DND-41 (cell line): Measurements from ENCODE around the gene ARSJ.

Source experiments
- ATAC-seq: fragments of 200-7000 bp; cut with Tn5 transposase; 3 replicates; pipeline ENCODE4 v1.9.1; 2021; ENCODE audit warnings: low read depth; ENCODE audit not compliant: insufficient read depth
- DNase-seq: peaks from one replicate; pipeline ENCODE4 v3.0.0-alpha.2; 2020
- H2AFZ ChIP-seq: 2 replicates; pipeline ENCODE4 v1.6.0; 2012; ENCODE audit warnings: low read depth, low read length
- H3K27ac ChIP-seq: 2 replicates; pipeline ENCODE4 v1.5.1; 2012; ENCODE audit warnings: low read length, inconsistent platforms
- H3K27me3 ChIP-seq: fragments of 200-600 bp; sonication (generic); 2 replicates; pipeline ENCODE4 v1.6.0; 2012; ENCODE audit warnings: low read length, mild to moderate bottlenecking, inconsistent platforms; ENCODE audit not compliant: insufficient read depth, poor library complexity
- H3K36me3 ChIP-seq: 2 replicates; pipeline ENCODE4 v1.5.1; 2012; ENCODE audit warnings: low read length, inconsistent platforms; ENCODE audit not compliant: insufficient read depth
- H3K4me1 ChIP-seq: 2 replicates; pipeline ENCODE4 v1.5.1; 2012; ENCODE audit warnings: mild to moderate bottlenecking, low read length; ENCODE audit not compliant: insufficient read depth
- H3K4me2 ChIP-seq: 2 replicates; pipeline ENCODE4 v1.6.0; 2012; ENCODE audit warnings: mild to moderate bottlenecking, moderate library complexity, low read length, inconsistent platforms; ENCODE audit not compliant: insufficient read depth
- H3K4me3 ChIP-seq, 2 experiments: fragments of 200-600 bp in 1 of 2; shearing (Covaris generic) in 1 of 2; 2 replicates each; pipeline ENCODE4 v1.5.1; 2012 to 2016; ENCODE audit warnings: inconsistent platforms in 2 of 2, low read length in 2 of 2, mild to moderate bottlenecking in 2 of 2, low read depth in 1 of 2, moderate library complexity in 1 of 2
- H3K79me2 ChIP-seq: 2 replicates; pipeline ENCODE4 v1.6.0; 2012; ENCODE audit warnings: low read length, inconsistent platforms; ENCODE audit not compliant: insufficient read depth
- H3K9ac ChIP-seq: 2 replicates; pipeline ENCODE4 v1.6.0; 2012; ENCODE audit warnings: low read depth, mild to moderate bottlenecking, inconsistent platforms, low read length, moderate library complexity
- H3K9me3 ChIP-seq: 2 replicates; pipeline ENCODE4 v1.5.1; 2012; ENCODE audit warnings: low read length, moderate library complexity, mild to moderate bottlenecking, inconsistent platforms; ENCODE audit not compliant: insufficient read depth, severe bottlenecking
- H4K20me1 ChIP-seq: 2 replicates; pipeline ENCODE4 v1.6.0; 2012; ENCODE audit warnings: low read length; ENCODE audit not compliant: insufficient read depth
- EZH2 ChIP-seq: IDR thresholded peaks from 3 replicates; pipeline ENCODE4 v1.6.1; 2012; ENCODE audit warnings: borderline replicate concordance, low read depth, mild to moderate bottlenecking, moderate library complexity, low read length, inconsistent platforms; ENCODE audit not compliant: severe bottlenecking
- TF ChIP-seq, protein P1 (sequence below): IDR thresholded peaks from 2 replicates; pipeline ENCODE4 v1.5.1; 2012; ENCODE audit warnings: borderline replicate concordance, low read length, moderate library complexity, mild to moderate bottlenecking; ENCODE audit not compliant: poor library complexity, severe bottlenecking; ENCODE audit errors: extremely low read depth

Gene ARSJ

GRCh38 chr4:113881256-113881655, 98.2 kb downstream of the ARSJ start:
- DNase-seq = no peak
- H3K4me3 ChIP-seq = no peak overlapping the region
- H3K27ac ChIP-seq = no peak overlapping the region
- no peak overlapping the region for H2AFZ ChIP-seq
- ATAC-seq = no peak
- TF ChIP-seq, protein P1, sequence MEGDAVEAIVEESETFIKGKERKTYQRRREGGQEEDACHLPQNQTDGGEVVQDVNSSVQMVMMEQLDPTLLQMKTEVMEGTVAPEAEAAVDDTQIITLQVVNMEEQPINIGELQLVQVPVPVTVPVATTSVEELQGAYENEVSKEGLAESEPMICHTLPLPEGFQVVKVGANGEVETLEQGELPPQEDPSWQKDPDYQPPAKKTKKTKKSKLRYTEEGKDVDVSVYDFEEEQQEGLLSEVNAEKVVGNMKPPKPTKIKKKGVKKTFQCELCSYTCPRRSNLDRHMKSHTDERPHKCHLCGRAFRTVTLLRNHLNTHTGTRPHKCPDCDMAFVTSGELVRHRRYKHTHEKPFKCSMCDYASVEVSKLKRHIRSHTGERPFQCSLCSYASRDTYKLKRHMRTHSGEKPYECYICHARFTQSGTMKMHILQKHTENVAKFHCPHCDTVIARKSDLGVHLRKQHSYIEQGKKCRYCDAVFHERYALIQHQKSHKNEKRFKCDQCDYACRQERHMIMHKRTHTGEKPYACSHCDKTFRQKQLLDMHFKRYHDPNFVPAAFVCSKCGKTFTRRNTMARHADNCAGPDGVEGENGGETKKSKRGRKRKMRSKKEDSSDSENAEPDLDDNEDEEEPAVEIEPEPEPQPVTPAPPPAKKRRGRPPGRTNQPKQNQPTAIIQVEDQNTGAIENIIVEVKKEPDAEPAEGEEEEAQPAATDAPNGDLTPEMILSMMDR = no peak
- TF ChIP-seq EZH2 = no peak
- H3K27me3 ChIP-seq = no peaks in the 10 kb centered on the region
- no peaks in the 10 kb centered on the region for H3K9me3 ChIP-seq
- H3K4me2 ChIP-seq = no peak overlapping the region
- no peaks in the 10 kb centered on the region for H3K36me3 ChIP-seq
- H4K20me1 ChIP-seq = no peaks in the 10 kb centered on the region
- H3K79me2 ChIP-seq = no peaks in the 10 kb centered on the region
- no peaks in the 10 kb centered on the region for H3K4me1 ChIP-seq
- no peak overlapping the region for H3K9ac ChIP-seq

- Histone ChIP-seq H3K4me2 (no peak overlapping the region), H3K4me3 (no peak overlapping the region), H3K36me3 (no peaks in the 10 kb centered on the region), H3K9me3 (no peaks in the 10 kb centered on the region), H4K20me1 (no peaks in the 10 kb centered on the region), H3K27me3 (no peaks in the 10 kb centered on the region), H2AFZ (no peak overlapping the region), H3K27ac (no peak overlapping the region), H3K4me1 (no peaks in the 10 kb centered on the region), H3K79me2 (no peaks in the 10 kb centered on the region), H3K9ac (no peak overlapping the region)
- DNase-seq (no peak), ATAC-seq (no peak)
- TF ChIP-seq EZH2 = no peak
- TF ChIP-seq, protein P1 = no peak
Observed at GRCh38 chr4:113880240-113881028, 99.0 kb downstream of the ARSJ start.

DNA sequence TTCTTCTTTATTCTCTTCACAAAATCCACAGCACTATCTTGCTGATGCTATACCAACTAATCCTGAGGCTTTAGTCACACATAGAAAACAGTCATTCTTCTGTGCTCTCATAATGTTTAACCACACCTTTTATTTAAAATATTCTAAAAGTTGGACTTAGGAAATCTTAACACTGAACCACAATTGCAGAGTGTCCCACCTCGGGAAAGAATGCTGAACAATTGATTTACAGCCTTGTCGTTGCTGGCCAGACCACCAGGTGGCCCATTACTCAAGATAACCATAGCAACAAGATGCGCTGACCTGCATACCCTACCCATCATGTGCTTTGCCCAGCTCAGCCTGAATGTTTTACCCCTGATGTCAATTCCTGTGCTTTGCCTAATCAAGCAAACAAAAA, 100.8 kb downstream of the ARSJ start:
- Histone ChIP-seq H3K4me3 (no peak overlapping the region), H3K9ac (no peak overlapping the region), H2AFZ (no peak overlapping the region), H4K20me1 (no peaks in the 10 kb centered on the region), H3K4me2 (no peak overlapping the region), H3K4me1 (no peaks in the 10 kb centered on the region), H3K79me2 (no peaks in the 10 kb centered on the region), H3K9me3 (no peaks in the 10 kb centered on the region), H3K27me3 (no peaks in the 10 kb centered on the region), H3K36me3 (no peaks in the 10 kb centered on the region), H3K27ac (no peak overlapping the region)
- DNase-seq (no peak), ATAC-seq (no peak)
- TF ChIP-seq, protein P1 = peak; percentile 27
- no peak for TF ChIP-seq EZH2
